PFSK-1 (cell line): ENCODE data around the gene CACHD1.

Source experiments
- FOXP2 ChIP-seq: optimal IDR thresholded peaks from 2 replicates; pipeline ENCODE3; 2011; ENCODE audit warnings: borderline replicate concordance, control low read depth, inconsistent platforms; ENCODE audit not compliant: insufficient read depth; ENCODE audit errors: extremely low read length, extremely low read depth
- POLR2AphosphoS5 ChIP-seq: IDR thresholded peaks from 2 replicates; pipeline ENCODE4 v1.6.1; 2012; ENCODE audit warnings: low read depth, mild to moderate bottlenecking, control low read depth, low read length, moderate library complexity
- REST ChIP-seq, 2 experiments: IDR thresholded peaks; 2 replicates each; pipeline versions ENCODE4 v1.6.1 to v1.8.0; 2011 to 2012; ENCODE audit warnings: low read depth in 2 of 2, low read length in 2 of 2, control low read depth in 1 of 2, inconsistent platforms in 1 of 2, mild to moderate bottlenecking in 1 of 2, moderate library complexity in 1 of 2; ENCODE audit not compliant: insufficient read depth in 1 of 2
- SIN3A ChIP-seq: IDR thresholded peaks from 2 replicates; pipeline ENCODE4 v1.6.1; 2012; ENCODE audit warnings: mild to moderate bottlenecking, low read length, moderate library complexity, borderline replicate concordance; ENCODE audit not compliant: insufficient read depth
- TAF1 ChIP-seq: IDR thresholded peaks from 2 replicates; pipeline ENCODE4 v1.6.1; 2012; ENCODE audit warnings: low read length, control low read depth, borderline replicate concordance; ENCODE audit not compliant: insufficient read depth

The CACHD1 gene

GRCh38 chr1:64516803-64517568, 47.1 kb downstream of the CACHD1 start:
- TF ChIP-seq SIN3A (no peak), REST (IDR thresholded peaks at IDR 0.05; ENCODE audit: insufficient read depth in 1 of 2, low read depth in 2 of 2, low read length in 2 of 2) (no peak), POLR2AphosphoS5 (no peak), TAF1 (no peak), FOXP2 (no peak)

GRCh38 chr1:64517640-64518039, 47.7 kb downstream of the CACHD1 start:
- no peak for TF ChIP-seq POLR2AphosphoS5
- no peak for TF ChIP-seq SIN3A
- TF ChIP-seq FOXP2, result no peak
- TF ChIP-seq TAF1, result no peak
- no peak for TF ChIP-seq REST (IDR thresholded peaks at IDR 0.05; ENCODE audit: insufficient read depth in 1 of 2, low read depth in 2 of 2, low read length in 2 of 2)

- TF ChIP-seq REST (IDR thresholded peaks at IDR 0.05; ENCODE audit: insufficient read depth in 1 of 2, low read depth in 2 of 2, low read length in 2 of 2) (no peak), SIN3A (no peak), TAF1 (no peak), FOXP2 (no peak), POLR2AphosphoS5 (no peak)
Measured at GRCh38 chr1:64518692-64519481, 49.0 kb downstream of the CACHD1 start.

GRCh38 chr1:64519901-64520300, 50.0 kb downstream of the CACHD1 start:
- no peak for TF ChIP-seq TAF1
- no peak for TF ChIP-seq POLR2AphosphoS5
- TF ChIP-seq FOXP2, result no peak
- no peak for TF ChIP-seq REST (IDR thresholded peaks at IDR 0.05; ENCODE audit: insufficient read depth in 1 of 2, low read depth in 2 of 2, low read length in 2 of 2)
- TF ChIP-seq SIN3A, result no peak
